HG03025 (cell line): ENCODE results near the gene AP3S1.
"Not testable (repeated sequence)": the region's sequence is repeated elsewhere in the genome, so short reads cannot be mapped to it uniquely, and the experiment has no call there.

ENCODE experiments used
- ATAC-seq: cut with Tn5 transposase; IDR thresholded peaks from one replicate; pipeline ENCODE4 v1.9.1; 2021; ENCODE audit warnings: mild to moderate bottlenecking, moderate library complexity; ENCODE audit not compliant: unreplicated experiment, low FRiP score

Gene AP3S1

DNA sequence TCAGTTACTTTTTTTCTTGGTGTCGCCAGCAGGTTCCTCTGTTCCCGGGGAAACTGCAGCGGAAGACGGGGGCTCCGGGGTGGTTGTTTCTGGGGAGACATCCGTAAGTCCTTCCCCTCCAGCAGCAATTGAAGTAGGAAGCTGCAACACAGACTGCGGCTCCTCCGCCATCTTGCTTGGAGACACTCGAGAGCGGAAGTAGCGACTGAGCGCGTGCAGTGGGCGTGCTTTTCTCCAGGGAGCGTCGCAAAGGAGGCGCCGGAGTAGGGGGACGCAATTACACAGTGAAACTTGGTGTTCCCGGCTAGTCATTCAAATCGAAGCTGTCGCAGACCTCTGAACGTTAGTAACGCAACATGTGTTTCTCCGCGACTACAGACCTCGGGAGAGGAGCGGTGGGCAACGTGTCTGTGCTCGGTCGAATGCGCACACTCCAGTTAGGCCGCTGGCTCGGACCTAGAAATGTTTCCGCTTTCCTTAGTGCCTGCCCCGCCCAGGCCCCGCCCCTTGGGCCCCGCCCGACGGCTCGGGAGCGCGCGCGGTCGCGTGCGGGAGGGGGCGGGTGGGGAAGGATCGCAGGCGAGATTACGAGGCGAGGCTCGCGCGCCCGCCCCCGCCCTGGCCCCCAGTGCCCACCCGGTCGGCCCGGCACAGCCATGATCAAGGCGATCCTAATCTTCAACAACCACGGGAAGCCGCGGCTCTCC lies at the start of gene AP3S1, which contains the start of gene ATG12:
Gene AP3S1 (plus strand): TSS at position 554 of the 707 bp plus-strand sequence. CDS start 103 bp downstream, at position 657.
Gene ATG12 (minus strand): TSS at position 184 of the 707 bp plus-strand sequence. CDS start 13 bp downstream, at position 171.
- peak; percentile 87 for ATAC-seq

DNA sequence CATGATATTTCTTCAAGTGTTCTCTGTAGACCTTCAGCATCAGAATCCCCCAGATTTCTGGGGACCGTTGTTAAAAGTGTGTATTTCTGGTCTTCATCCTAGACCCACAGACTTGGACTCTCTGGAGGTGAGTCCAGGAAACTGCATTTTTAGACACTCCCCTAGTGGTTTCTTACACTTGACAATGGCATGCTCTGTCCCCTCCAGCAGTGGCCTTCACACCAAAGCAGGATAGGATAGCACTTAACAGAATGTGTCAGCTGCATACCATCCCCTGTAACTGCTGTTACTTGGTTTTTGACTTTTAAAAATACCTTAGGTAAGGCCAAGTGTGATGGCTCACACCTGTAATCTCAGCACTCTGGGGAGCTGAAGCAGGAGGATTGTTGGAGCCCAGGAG lies 46.0 kb upstream of the AP3S1 start:
- no peak for ATAC-seq

DNA sequence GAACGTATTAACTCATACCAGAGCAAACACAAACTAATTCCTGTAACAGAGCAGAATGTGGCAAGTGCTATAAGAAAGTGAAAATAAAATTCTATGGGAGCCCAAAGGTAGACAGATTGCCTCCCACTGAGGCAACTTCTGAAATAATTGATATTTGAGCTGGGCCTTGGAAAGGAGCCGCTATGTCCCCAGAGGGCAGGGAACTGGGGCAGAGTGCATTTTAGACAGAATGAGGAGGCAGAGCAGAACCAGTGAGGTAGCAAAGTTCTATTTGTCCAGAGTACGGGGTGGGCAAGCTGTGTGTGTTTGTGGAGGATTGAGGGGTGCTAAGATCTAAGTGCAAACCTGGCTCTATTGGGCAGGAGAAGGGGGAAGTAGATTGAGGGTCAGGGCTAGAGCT lies 45.1 kb upstream of the AP3S1 start:
- ATAC-seq = no peak

DNA sequence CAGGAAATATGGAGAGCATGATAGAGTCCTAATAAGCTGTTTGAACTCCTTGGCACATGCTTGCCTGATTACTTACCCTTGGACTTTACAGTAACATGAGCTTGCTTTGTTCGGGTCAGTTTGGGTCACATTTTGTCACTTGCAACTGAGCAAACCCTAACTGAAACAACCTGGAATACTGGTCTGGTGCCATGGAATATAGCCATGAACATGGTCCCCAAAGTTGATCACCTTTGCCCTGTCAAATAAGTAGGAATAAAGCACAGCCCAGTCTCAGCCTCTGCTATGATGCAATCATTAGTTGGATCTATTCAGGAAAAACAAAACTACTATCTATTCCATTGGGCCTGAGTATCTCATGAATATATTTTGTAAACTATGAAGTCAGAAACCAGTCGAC lies 43.5 kb upstream of the AP3S1 start:
- no peak for ATAC-seq

DNA sequence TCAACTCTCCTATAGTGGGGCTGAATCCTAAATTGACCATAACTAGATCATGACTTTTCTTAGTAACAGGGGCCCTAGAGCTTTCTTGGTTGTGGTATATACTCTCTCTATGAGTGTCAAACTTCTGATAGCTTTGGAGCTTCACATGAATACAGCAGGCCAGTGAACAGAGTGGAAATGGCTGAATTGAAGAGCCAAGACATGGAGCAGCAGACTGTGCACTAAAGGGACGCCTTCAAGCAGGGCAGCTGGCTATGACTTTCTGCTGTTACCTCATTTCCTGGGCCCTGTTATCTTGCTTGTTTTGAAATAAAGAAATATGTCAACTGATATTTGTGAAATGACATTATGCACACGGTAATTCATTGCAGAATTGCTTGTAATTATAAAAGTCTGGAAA lies 41.6 kb upstream of the AP3S1 start:
- no peak for ATAC-seq

DNA sequence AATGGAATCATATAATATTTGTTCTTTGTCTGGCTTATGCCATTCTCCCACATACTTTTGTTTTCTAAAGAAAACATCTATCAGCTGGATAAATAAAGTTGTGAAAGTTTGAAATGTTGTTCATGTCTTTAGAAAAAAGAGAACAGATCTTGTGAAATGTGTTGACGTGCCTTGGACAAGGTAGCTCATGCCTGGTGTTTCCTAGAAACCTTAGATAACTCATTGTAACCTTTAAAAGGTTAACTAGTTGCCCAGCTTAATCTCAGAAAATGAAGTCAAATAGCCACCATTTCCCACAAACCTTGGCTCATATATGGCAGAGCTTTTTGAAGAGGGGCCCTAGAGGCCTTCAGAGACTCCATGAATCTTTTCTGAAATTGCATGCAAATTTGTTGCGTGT lies 40.6 kb upstream of the AP3S1 start:
- no peak for ATAC-seq

DNA sequence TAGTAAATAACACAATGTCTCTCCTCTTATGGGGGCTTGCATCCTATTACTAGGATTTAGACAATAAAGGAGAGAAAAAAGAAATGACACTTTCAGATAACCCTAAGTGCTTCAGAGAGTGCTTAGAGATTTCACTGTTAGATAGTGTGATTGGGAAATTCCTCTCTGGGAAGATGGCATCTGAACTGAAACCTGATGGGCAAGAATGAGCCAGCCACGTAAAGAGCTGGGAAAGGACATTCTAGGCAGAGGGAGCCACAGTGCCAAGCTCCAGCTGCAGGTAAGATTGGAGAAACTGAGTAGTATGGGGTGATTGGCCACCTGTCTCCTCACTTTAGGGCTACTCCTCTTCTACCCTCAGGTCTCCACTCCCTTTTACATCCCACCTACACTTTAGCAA lies 39.8 kb upstream of the AP3S1 start:
- no peak for ATAC-seq

DNA sequence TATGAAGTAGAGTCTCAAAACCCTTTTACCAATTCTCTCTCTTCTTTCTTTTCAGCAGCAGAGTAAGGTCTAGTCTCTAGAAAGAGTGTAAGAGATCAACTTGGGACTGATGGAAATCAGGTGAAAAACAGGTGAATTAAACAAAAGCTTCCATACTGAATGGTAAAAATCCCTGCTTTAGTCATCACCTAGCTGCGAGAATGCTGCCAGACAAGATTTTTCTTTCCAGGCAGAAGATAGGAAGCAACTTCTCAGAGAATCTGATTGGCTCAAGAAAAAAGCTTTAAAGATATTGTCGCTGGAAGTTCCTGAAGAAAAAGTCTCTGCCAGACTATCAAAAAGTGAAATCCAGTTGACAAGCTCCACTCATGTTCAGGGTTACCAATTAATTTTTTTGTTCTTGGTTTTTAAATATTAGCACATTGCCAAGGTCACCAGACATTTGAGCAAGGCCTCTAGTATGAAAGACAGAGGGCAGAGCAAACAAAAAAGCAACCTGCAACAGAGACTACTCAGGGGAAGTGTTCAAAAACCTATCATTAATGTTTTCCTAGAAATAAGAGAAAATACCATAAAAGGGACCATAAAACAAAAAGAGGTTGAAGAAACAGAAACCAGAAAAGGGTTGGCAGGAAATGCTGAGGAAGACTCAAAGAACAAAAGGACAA lies 34.6 kb upstream of the AP3S1 start:
- ATAC-seq = no peak

DNA sequence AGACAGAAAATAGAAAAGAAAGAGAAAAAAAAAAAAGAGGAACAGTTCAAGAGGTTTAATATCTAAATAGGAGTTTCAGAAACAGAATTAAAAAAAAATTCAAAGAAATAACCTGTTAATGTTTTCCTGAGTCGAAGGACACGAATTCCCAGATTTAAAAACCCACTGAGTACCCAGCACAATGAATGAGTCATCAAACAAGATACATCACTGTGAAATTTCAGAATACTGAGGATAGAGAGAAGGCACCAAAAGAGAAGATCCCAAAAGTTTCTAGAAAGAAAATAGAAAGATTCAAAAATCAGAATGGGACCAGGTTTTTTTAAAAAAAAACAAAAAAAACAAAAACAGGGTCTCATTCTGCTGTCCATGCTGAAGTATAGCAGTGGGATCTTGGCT lies 34.1 kb upstream of the AP3S1 start:
- ATAC-seq = no peak

DNA sequence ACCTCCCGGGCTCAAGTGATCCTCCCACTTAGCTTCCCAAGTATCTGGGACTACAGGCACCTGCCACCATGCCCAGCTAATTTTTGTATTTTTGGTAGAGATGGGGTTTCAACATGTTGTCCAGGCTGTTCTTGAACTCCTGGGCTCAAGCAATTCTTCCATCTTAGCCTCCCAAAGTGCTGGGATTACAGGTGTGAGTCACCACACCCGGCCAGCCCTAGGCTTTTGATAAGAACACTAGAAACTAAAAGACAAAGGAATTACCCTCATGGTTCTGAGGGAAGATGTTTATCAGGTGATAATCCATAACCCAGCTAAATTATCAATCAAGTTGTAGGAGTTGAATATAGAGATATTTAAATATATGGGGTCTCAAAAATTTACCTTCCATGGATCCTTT lies 33.7 kb upstream of the AP3S1 start:
- ATAC-seq = not testable (repeated sequence)

DNA sequence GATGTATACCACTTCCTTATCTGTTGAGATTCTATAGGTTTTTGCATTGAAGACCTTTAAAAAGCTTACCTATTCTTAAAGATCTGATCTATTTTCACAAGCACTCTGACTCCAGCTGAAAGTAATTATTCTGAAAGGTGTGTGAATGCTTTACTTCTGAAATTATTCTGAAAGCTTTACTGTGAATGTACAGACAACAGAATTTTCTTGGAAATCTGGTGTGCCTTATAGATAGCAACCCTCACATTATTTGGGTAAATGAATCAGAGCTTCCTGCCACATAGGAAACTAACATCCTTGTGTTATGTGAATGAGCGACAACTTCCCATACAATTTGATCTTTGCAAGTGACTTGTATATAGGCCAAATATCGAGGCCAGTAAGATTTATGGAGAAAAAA lies 31.8 kb upstream of the AP3S1 start:
- no peak for ATAC-seq

DNA sequence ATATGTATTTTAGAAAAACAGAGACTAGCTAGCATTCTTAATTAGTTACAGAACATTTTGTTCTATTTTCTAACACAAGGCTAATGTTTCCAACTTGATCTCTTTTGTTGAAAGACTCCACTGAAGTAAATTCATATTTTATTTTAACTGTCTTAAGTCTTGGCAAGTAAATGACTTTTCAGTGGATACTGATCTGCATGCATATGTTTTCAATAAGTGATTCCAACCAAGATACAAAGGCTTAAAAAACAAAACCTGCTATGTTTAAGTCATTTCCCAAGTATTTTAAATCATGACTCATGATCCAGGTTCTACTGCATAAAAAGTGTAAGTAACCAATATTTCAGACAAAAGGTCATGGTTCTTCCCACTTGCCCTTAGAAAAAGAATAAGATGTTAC lies 31.0 kb upstream of the AP3S1 start:
- ATAC-seq = no peak

DNA sequence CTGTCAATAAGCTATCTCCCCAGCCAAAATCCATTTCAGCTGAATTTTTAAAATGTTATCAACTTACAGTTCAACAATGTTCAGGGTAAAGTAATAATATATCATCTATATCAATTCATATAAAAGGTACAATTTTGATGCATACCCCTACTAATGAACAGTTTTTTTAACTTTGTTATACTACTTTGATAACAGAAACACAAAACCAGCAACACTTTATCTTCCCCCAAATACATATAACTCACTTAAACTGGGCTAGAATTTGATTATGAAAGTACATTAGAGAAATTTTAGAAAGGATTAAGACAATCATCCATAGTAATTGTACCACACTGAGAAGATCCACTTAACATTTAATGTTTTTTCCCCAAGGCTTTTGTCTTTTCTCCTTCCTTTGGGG lies 30.3 kb upstream of the AP3S1 start:
- no peak for ATAC-seq

DNA sequence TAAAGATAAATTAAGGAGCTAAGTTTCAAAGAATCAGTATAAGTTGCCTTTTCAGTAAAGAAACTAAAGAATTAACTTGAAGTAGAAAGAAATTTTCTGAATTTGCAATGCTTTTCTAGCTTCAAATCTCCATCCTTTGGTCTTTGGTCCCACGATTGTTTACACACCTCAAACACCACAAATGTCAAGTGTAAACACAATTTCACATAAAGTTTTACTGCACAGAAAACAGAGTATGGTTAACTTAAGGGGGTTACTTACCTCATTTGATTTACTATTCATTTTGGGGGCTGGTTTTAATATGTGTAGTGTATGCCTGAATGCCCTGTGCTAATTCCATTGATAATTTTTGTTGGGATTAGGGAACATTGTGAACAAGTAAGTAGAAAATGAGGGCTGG lies 29.4 kb upstream of the AP3S1 start:
- ATAC-seq = no peak

DNA sequence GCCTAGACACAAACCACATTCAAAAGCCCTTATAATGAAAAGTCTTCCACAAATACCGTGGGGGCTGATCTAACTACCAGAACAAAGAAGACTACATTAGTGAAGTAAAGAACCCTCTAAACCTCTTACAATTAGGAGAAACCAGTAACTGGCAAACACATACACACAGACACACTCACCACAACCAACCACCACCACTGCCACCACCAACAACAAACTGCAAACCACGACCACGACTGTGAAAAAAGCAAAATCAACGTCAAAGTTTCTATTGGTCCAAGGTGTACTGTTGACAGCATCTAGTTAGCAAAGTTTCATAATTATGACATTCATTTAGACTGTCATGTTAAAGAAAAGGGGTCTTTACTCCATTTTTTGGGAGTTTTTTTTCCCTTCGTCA lies 28.0 kb upstream of the AP3S1 start:
- ATAC-seq = no peak

DNA sequence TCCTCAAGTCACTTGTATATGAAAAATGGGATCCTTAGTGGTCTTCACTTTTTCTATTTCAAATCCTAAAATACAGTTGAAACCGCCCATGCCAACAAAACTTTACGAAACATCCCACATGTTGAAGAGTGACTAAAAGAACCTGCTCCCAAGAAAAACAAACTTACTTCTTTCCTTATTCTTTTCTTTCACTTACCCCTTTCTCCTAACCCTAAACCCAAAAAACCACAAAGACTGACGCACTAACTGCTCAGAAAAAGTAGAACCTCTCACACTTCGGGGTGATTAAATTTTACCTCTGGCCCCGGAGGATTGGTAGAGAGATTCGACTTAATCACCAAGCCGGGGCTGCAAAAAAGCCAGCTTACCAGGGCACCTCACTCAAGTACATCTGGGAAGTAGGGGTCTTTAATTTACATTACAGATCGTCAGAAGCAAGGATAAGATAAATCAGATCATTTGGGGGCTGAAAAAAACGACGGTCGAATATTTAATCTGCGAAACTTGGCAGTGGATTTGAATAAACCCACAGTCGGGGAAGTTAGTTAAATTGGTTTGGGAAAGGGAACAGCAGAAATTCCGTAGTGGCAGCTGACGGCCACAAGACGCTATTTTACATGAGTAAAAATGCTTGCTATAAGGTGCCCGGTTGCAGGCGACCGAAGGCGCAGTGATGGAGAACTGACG lies 26.6 kb upstream of the AP3S1 start:
- ATAC-seq = no peak

DNA sequence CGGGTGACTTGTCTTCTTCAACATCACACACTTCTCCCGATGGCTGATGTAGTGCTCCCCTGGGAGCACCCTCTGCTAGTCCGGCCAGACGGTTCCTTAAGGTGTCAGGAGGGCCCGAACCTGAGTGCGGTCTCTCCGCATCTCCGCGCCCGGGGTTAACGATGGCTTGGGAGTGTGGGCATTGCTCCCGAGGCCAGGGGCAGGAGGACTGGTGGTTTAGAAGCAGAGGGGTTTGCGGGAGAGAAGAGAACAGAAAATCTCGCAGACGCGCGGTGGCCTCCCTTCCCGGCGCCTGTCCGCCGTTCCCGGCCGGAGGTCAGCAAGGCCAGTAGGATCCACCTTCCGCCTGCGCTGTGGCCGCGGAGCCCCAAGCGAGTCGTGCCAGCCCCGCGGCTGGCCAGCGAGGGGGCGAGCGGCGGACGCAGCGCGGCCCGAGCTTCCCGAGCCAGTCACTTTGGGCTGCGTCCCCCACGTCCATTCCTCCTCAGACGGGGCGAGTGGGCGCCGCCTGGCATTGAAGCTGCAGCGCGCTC lies 26.0 kb upstream of the AP3S1 start:
- no peak for ATAC-seq

DNA sequence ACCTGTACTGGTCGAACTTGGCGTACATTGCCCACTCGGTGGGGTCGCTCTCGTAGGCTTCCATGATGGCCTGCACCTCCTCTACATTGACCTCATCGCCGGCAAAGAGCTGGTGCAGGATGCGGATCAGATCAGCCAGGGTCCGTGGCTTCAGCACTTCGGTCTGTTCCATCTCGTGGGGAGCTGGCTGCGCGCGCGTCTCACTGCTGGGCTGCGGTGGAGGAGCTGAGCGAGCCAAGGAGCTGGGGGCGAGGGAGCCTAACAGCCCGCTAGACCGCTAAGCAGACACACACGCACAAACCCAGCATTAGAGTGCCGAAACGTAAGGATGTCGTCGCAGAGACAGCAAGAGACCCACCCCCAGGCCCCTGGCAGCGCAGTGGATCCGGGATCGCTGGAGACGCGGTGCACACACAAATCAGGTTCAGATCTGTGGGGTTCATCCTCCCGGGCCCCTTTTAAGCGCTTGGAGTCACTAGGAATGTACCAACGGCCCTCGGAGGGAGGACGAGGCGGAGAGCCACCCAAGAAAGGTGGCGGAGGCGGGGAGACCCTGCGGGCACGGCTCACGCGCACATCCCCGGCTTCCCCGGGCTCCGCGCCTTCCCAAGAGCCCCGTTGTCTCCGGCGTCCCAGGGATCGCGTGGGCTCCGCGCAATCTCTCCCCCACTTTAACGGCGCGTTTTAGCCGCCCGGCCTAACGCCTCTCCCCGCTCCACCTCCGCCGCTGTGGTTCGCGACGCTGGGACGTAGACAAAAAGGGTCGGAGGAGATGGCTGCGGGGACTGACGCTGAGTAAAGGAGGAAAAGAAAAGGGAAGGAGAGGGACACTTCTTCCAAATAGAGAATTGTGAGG lies 25.3 kb upstream of the AP3S1 start, which contains the start of gene CDO1:
Gene CDO1 (minus strand): TSS at position 434 of the 856 bp plus-strand sequence. CDS start 262 bp downstream, at position 172.
- ATAC-seq = no peak

DNA sequence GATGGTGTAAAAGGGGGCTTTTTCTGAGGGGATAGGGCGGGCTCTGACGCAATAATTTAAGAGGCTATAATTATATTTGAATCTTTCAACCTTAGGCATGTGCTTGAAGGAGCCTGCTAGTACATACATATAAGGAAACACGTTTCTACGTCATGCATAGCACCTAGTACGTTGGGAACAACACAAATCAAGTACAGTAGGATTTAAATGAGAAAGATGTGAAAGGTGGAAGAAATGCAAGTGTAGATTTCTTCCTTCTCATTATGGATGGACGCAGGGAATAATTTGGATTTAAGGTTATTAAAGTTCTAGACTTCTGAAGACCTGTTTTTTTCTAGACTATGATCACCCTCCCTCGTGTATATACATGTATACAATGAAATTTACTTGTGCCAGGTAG lies 24.3 kb upstream of the AP3S1 start:
- no peak for ATAC-seq

DNA sequence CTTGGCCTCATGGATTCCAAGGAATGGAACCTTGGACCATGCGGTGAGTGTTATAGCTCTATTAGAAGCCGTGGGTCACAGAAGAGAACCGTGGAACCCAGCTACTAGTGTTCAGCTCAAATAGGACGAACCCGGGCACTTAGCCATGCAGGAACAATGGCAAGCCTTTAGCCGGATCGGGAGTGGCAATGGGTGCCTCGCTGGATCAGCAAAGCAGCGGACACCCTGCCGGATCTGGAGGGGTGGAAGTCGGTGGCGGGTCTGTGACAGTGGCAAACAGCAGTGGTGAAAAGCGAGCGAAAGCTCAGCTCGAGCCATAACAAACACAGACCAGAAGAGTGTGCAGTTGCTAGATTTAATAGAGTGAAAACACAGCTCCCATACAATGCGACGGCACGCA lies 22.9 kb upstream of the AP3S1 start:
- ATAC-seq = no peak
